ENCODE data around the gene IGSF8. TPM values are rescaled to one million over a fixed set of nuclear protein-coding genes. Genes with fewer than 3 reads are reported as not detected.
"Not testable (repeated sequence)": the region's sequence is repeated elsewhere in the genome, so short reads cannot be mapped to it uniquely, and the experiment has no call there.

IGSF8 gene
- total RNA-seq, 1 donor from 2014 or later: 37.9 TPM

DNA sequence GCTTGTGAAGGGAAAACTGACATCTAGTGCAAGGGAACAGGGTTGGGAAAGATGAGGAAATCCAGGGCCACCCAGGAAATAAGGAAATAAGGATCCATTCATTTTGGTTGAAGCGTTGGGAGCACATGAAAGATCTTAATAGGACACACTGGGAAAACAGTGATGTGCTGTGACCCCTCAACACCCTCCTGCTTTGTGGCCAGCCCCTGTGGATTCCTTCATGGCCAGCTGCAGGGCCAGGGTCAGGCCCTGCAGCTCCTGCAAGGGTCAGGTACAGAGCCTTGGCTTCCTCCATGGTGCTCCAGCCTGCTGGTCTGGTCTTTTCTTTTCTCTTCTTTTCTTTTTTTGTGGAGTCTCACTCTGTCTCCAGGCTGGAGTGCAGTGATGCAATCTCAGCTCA, 47.8 kb downstream of the IGSF8 start:
- Histone ChIP-seq H3K36me3 (no peaks in the 10 kb centered on the region), H3K27me3 (no peaks in the 10 kb centered on the region), H3K4me1 (peaks cover 0 to 7% of the 10 kb centered on the region in 2 donors), H3K4me3 (no peak overlapping the region), H3K27ac (no peak overlapping the region), H3K9me3 (no peaks in the 10 kb centered on the region)
- no peak for DNase-seq (ENCODE audit: low spot score in 2 of 2)
- intact Hi-C loops (cut with DNase I): no loop called here
- TF ChIP-seq, protein P1, sequence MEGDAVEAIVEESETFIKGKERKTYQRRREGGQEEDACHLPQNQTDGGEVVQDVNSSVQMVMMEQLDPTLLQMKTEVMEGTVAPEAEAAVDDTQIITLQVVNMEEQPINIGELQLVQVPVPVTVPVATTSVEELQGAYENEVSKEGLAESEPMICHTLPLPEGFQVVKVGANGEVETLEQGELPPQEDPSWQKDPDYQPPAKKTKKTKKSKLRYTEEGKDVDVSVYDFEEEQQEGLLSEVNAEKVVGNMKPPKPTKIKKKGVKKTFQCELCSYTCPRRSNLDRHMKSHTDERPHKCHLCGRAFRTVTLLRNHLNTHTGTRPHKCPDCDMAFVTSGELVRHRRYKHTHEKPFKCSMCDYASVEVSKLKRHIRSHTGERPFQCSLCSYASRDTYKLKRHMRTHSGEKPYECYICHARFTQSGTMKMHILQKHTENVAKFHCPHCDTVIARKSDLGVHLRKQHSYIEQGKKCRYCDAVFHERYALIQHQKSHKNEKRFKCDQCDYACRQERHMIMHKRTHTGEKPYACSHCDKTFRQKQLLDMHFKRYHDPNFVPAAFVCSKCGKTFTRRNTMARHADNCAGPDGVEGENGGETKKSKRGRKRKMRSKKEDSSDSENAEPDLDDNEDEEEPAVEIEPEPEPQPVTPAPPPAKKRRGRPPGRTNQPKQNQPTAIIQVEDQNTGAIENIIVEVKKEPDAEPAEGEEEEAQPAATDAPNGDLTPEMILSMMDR (IDR thresholded peaks at IDR 0.05): no peak

DNA sequence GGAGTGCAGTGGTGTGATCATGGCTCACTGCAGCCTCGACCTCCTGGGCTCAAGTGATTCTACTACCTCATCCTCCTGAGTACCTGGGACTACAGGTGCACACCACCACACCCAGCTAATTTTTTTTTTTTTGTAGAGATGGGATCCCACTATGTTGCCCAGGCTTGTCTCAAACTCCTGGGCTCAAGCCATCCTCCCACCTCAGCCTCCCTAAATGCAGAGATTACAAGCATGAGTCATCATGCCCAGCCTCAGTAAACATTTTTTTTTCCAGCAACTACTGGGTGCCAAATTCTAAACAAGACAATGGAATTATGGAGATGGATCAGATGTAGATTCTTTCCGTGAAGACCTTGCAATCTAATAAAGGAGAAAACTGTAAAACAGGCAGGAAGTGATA, 48.2 kb downstream of the IGSF8 start:
- intact Hi-C loops (cut with DNase I); H3K27me3 ChIP-seq; H3K9me3 ChIP-seq; H3K27ac ChIP-seq; H3K4me1 ChIP-seq; DNase-seq (ENCODE audit: low spot score in 2 of 2); H3K4me3 ChIP-seq; H3K36me3 ChIP-seq: not testable (repeated sequence)

GRCh38 chr1:160049101-160049500, 49.3 kb downstream of the IGSF8 start:
- TF ChIP-seq, protein P1 (IDR thresholded peaks at IDR 0.05): no peak
- H3K9me3 ChIP-seq: no peaks in the 10 kb centered on the region
- H3K36me3 ChIP-seq: no peaks in the 10 kb centered on the region
- no peak for DNase-seq (ENCODE audit: low spot score in 2 of 2)
- H3K4me3 ChIP-seq: no peak overlapping the region
- intact Hi-C loops (cut with DNase I): loop anchor here (5.0 kb wide), 1 partner anchor 33 kb away; the partner anchor contains the start of gene KCNJ9
- H3K27me3 ChIP-seq: no peaks in the 10 kb centered on the region
- H3K27ac ChIP-seq: no peak overlapping the region
- peaks cover 0 to 7% of the 10 kb centered on the region in 2 donors for H3K4me1 ChIP-seq

DNA sequence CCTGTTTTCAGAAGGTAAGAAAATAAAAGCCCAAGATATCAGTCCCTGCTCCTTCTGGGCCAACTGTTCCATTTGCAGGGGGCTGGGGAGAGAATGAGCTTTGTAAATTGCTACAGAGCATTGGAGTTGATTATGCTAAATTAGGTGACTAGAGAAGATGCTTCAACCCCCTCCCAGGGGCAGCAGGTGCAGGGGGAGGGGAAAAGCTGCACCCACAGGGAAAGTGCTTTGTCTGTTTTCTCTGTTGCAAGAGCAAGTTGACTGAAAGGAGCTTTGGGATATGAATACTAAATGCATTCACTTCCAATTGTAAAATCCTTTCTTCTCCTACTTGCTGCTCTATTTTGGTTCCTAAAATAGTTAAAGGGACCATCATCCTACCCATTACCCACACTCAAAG, 50.1 kb downstream of the IGSF8 start:
- Histone ChIP-seq H3K4me3 (no peak overlapping the region), H3K4me1 (peaks cover 0 to 7% of the 10 kb centered on the region in 2 donors), H3K36me3 (no peaks in the 10 kb centered on the region), H3K27ac (no peak overlapping the region), H3K9me3 (no peaks in the 10 kb centered on the region), H3K27me3 (no peaks in the 10 kb centered on the region)
- DNase-seq (ENCODE audit: low spot score in 2 of 2): no peak
- TF ChIP-seq, protein P1 (IDR thresholded peaks at IDR 0.05): no peak
- intact Hi-C loops (cut with DNase I): loop anchor here (5.0 kb wide), 1 partner anchor 34 kb away; the partner anchor contains the start of gene KCNJ9

- Histone ChIP-seq H3K9me3 (no peaks in the 10 kb centered on the region), H3K27me3 (no peaks in the 10 kb centered on the region), H3K4me3 (peak overlapping the region; percentile 13 to 46), H3K36me3 (no peaks in the 10 kb centered on the region), H3K4me1 (peaks cover 0 to 7% of the 10 kb centered on the region in 2 donors), H3K27ac (no peak overlapping the region)
- intact Hi-C loops (cut with DNase I): loop anchor here (5.0 kb wide), 1 partner anchor 35 kb away; the partner anchor contains the start of gene KCNJ9
- no peak for DNase-seq (ENCODE audit: low spot score in 2 of 2)
- TF ChIP-seq, protein P1 (IDR thresholded peaks at IDR 0.05): no peak
These were observed 51.1 kb downstream of the IGSF8 start for GRCh38 chr1:160047111-160047991.

DNA sequence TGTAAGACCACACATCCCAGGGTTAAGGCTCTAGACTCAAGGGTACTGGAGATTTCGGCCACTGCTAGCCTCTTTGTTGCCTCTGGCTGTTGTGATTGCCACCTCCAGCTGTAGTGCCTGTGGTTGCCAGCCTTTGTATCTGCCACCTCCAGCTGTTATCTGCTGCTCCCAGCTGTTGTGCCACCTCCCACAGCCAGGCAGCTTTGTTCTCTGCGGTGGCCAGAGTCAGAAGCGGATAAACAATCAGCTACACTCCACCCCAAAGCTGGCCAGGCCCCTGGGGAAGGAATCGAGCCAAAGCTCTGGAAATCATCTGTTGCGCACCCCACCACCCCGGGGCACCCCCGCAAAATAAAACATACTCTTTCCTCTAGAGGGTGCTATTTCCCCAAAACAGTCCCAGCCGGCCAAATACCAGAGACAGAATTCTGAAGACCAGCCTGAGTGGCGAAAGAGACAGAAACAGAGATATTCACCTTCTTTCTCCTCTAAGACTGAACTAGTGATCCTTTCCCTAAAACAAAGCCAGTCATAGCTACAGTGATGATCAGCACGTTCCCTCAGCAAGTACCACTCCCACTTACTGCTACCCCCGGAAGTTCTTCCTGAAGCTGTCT, 51.8 kb downstream of the IGSF8 start:
- peak overlapping the region; percentile 13 to 46 for H3K4me3 ChIP-seq
- TF ChIP-seq, protein P1 (IDR thresholded peaks at IDR 0.05): peak; percentile 55 to 70 (median 58)
- intact Hi-C loops (cut with DNase I): loop anchor here (5.0 kb wide), 1 partner anchor 36 kb away; the partner anchor contains the start of gene KCNJ9
- peaks cover 0 to 7% of the 10 kb centered on the region in 2 donors for H3K4me1 ChIP-seq
- peak in 1 of 2 donors; percentile 67 for DNase-seq (ENCODE audit: low spot score in 2 of 2)
- no peaks in the 10 kb centered on the region for H3K9me3 ChIP-seq
- H3K27me3 ChIP-seq: no peaks in the 10 kb centered on the region
- no peaks in the 10 kb centered on the region for H3K36me3 ChIP-seq
- no peak overlapping the region for H3K27ac ChIP-seq

Measured in ascending aorta (tissue), 2 donors.